NCI-H2196 treated with DMSO at 0.1 percent for 48 hours (cell line): ENCODE measurements around the gene POLA1.

ENCODE experiments used
- DNase-seq: peaks from one replicate; lab custom pipeline; 2025; ENCODE audit not compliant: unreplicated experiment; lab: John Stamatoyannopoulos, UW

The POLA1 gene

GRCh38 chrX:24965372-24965771, 271.7 kb downstream of the POLA1 start:
- no peak for DNase-seq

- no peak for DNase-seq
These were observed 276.1 kb downstream of the POLA1 start for GRCh38 chrX:24969812-24970211.

- DNase-seq, result no peak
These were observed 285.4 kb downstream of the POLA1 start for GRCh38 chrX:24979081-24979480.

- no peak for DNase-seq
These were observed 287.3 kb downstream of the POLA1 start for GRCh38 chrX:24981030-24981429.

- DNase-seq, result no peak
These were observed 288.7 kb downstream of the POLA1 start for GRCh38 chrX:24982306-24982965.

- no peak for DNase-seq
These were observed 290.2 kb downstream of the POLA1 start for GRCh38 chrX:24983931-24984330.

- no peak for DNase-seq
These were observed 291.4 kb downstream of the POLA1 start for GRCh38 chrX:24985120-24985519.

- no peak for DNase-seq
These were observed 294.0 kb downstream of the POLA1 start for GRCh38 chrX:24987731-24988130.

- no peak for DNase-seq
These were observed 294.6 kb downstream of the POLA1 start for GRCh38 chrX:24988314-24988713.

- no peak for DNase-seq
These were observed 296.8 kb downstream of the POLA1 start for GRCh38 chrX:24990535-24990934.

- DNase-seq, result no peak
These were observed 300.2 kb downstream of the POLA1 start for GRCh38 chrX:24993879-24994278.

GRCh38 chrX:24996096-24996709, 302.5 kb downstream of the POLA1 start:
- DNase-seq, result no peak

GRCh38 chrX:24999511-24999910, 305.8 kb downstream of the POLA1 start:
- no peak for DNase-seq

- DNase-seq, result no peak
These were observed 308.3 kb downstream of the POLA1 start for GRCh38 chrX:25001808-25002660.

GRCh38 chrX:25002661-25003020, 308.9 kb downstream of the POLA1 start:
- DNase-seq, result no peak

GRCh38 chrX:25003066-25003849, 309.5 kb downstream of the POLA1 start:
- no peak for DNase-seq

- DNase-seq, result no peak
These were observed 310.3 kb downstream of the POLA1 start for GRCh38 chrX:25004040-25004439.

- no peak for DNase-seq
These were observed 310.8 kb downstream of the POLA1 start for GRCh38 chrX:25004485-25005032.

GRCh38 chrX:25005034-25005381, 311.3 kb downstream of the POLA1 start:
- DNase-seq, result no peak

GRCh38 chrX:25005382-25006185, 311.9 kb downstream of the POLA1 start:
- DNase-seq, result no peak
